Astrocyte of the cerebellum (primary cell): ENCODE measurements around the gene GLIS1.

Experiments used
- DNase-seq: peaks from one replicate; pipeline ENCODE4 v3.0.0-alpha.2; 2011; ENCODE audit warnings: low read depth
- H3K4me3 ChIP-seq: 2 replicates; pipeline ENCODE4 v1.5.1; 2011; ENCODE audit warnings: mild to moderate bottlenecking, low read depth, low read length, moderate library complexity
- CTCF ChIP-seq: IDR thresholded peaks from 2 replicates; pipeline ENCODE4 v1.5.1; 2012; ENCODE audit warnings: low read length, low read depth, moderate library complexity, mild to moderate bottlenecking; ENCODE audit errors: missing control alignments
- in situ Hi-C: cut with HindIII; loops from 2 replicates; pipeline ENCODE4 v1.10.0; 2017; ENCODE audit warnings: low sequenced_read_pairs

The GLIS1 gene

GRCh38 chr1:53634571-53634979 lies 104.4 kb downstream of the GLIS1 start:
- TF ChIP-seq CTCF, result no peak
- no peak for DNase-seq
- H3K4me3 ChIP-seq, result no peak overlapping the region
- in situ Hi-C loops, result no loop called here

- DNase-seq, result no peak
- TF ChIP-seq CTCF, result no peak
- in situ Hi-C loops, result no loop called here
- no peak overlapping the region for H3K4me3 ChIP-seq
Observed at GRCh38 chr1:53633073-53633704, 105.8 kb downstream of the GLIS1 start.

GRCh38 chr1:53631622-53632310 lies 107.2 kb downstream of the GLIS1 start:
- in situ Hi-C loops, result no loop called here
- no peak for DNase-seq
- no peak for TF ChIP-seq CTCF
- H3K4me3 ChIP-seq, result no peak overlapping the region

- DNase-seq, result no peak
- no peak for TF ChIP-seq CTCF
- no peak overlapping the region for H3K4me3 ChIP-seq
- in situ Hi-C loops, result no loop called here
Observed at GRCh38 chr1:53629101-53629691, 109.8 kb downstream of the GLIS1 start.

GRCh38 chr1:53628286-53628955 lies 110.5 kb downstream of the GLIS1 start:
- DNase-seq, result no peak
- H3K4me3 ChIP-seq, result no peak overlapping the region
- no peak for TF ChIP-seq CTCF
- in situ Hi-C loops, result no loop called here

- no peak for DNase-seq
- H3K4me3 ChIP-seq, result no peak overlapping the region
- TF ChIP-seq CTCF, result no peak
- in situ Hi-C loops, result no loop called here
Observed at GRCh38 chr1:53627666-53628065, 111.3 kb downstream of the GLIS1 start.
